Measurements from ENCODE around the gene EXOC6B.

The EXOC6B gene

DNA sequence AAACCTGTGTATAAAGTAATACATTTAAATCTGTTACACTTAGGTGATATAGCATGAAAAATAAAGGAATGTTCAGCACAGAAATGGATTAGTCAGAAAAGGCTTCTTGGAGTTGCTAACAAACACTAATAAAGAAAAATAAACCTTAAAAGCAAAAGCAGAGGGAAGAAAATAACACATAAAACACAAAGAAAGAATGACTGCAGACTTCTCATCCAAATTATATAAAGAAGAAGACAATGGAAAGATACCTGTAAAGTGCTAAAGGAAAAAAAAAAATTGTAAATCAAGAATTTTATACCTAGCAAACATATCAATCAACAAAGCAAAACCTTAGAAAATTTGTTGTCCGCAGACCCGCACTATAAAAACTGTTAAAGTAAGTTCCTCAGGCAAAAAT is 63.6 kb downstream of the EXOC6B start:
- H3K9ac ChIP-seq = no peak overlapping the region
- no peaks in the 10 kb centered on the region for H3K4me1 ChIP-seq
- H2AFZ ChIP-seq = no peak overlapping the region
- peaks cover 9% of the 10 kb centered on the region for H3K79me2 ChIP-seq
- H3K36me3 ChIP-seq (ENCODE audit: control insufficient read depth, insufficient read depth, low read length) = no peaks in the 10 kb centered on the region
- H3K27me3 ChIP-seq (ENCODE audit: control insufficient read depth, insufficient read depth, low read length) = no peaks in the 10 kb centered on the region
- H3K4me3 ChIP-seq (ENCODE audit: low read depth, low read length) = no peak overlapping the region
- H3K4me2 ChIP-seq (ENCODE audit: low read length) = no peak overlapping the region
- TF ChIP-seq, protein P1, sequence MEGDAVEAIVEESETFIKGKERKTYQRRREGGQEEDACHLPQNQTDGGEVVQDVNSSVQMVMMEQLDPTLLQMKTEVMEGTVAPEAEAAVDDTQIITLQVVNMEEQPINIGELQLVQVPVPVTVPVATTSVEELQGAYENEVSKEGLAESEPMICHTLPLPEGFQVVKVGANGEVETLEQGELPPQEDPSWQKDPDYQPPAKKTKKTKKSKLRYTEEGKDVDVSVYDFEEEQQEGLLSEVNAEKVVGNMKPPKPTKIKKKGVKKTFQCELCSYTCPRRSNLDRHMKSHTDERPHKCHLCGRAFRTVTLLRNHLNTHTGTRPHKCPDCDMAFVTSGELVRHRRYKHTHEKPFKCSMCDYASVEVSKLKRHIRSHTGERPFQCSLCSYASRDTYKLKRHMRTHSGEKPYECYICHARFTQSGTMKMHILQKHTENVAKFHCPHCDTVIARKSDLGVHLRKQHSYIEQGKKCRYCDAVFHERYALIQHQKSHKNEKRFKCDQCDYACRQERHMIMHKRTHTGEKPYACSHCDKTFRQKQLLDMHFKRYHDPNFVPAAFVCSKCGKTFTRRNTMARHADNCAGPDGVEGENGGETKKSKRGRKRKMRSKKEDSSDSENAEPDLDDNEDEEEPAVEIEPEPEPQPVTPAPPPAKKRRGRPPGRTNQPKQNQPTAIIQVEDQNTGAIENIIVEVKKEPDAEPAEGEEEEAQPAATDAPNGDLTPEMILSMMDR (IDR thresholded peaks at IDR 0.05) = no peak
- no peaks in the 10 kb centered on the region for H3K9me3 ChIP-seq (ENCODE audit: control insufficient read depth, low read length)
- no peak overlapping the region for H3K27ac ChIP-seq

DNA sequence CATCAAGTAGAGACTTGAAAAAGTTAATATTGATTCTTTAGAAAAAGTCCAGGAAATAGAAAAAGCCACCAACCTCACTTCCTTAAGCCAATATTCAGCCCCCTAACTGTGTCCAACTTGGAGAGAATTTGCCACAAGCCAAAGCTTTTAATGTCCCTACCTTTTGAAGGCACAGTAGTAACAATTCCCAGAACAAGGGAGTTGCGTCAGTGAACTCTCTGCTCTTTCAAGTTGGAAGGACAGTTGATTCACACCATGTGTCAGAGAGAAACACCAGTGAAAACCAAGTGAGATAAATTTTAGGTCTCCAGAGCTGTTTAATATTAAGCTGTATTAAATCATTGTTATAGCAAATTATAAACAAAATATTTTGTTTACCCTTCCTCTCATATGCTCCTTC is 66.1 kb downstream of the EXOC6B start:
- H3K27me3 ChIP-seq (ENCODE audit: control insufficient read depth, insufficient read depth, low read length) = no peaks in the 10 kb centered on the region
- H2AFZ ChIP-seq = no peak overlapping the region
- no peaks in the 10 kb centered on the region for H3K4me1 ChIP-seq
- no peak overlapping the region for H3K9ac ChIP-seq
- H3K79me2 ChIP-seq = peaks cover 3% of the 10 kb centered on the region
- H3K9me3 ChIP-seq (ENCODE audit: control insufficient read depth, low read length) = no peaks in the 10 kb centered on the region
- H3K4me2 ChIP-seq (ENCODE audit: low read length) = no peak overlapping the region
- H3K36me3 ChIP-seq (ENCODE audit: control insufficient read depth, insufficient read depth, low read length) = no peaks in the 10 kb centered on the region
- no peak overlapping the region for H3K27ac ChIP-seq
- TF ChIP-seq, protein P1 (IDR thresholded peaks at IDR 0.05) = no peak
- no peak overlapping the region for H3K4me3 ChIP-seq (ENCODE audit: low read depth, low read length)

DNA sequence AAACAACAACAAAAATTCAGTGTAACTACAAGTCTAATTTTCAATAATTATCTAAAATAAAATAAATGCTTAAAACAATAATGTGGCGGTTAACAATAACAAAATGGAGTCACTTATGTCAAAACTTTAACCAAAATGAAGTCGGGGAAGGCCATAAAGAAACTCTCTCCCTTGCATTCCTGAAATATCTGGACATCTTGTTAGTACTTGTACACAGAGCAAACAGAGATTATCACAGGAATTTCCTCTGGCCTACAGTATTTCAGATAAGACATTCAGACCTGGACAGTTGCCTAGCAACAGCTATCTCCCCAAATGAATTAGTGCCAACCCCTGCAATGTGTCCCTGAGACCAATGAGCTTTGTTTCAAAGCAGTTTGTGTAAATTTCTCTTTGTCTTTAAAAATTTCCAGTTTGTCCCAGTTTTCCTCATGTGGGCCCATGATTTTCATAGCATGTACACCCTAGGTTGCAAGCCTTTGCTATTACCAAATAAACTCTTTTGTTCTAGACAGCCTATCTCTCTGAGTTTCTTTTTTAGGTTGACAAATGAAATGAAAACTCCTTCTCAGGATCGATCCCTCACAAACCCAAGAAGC is 68.6 kb downstream of the EXOC6B start:
- TF ChIP-seq, protein P1 (IDR thresholded peaks at IDR 0.05) = no peak
- H3K79me2 ChIP-seq = peaks cover 8% of the 10 kb centered on the region
- no peak overlapping the region for H3K9ac ChIP-seq

DNA sequence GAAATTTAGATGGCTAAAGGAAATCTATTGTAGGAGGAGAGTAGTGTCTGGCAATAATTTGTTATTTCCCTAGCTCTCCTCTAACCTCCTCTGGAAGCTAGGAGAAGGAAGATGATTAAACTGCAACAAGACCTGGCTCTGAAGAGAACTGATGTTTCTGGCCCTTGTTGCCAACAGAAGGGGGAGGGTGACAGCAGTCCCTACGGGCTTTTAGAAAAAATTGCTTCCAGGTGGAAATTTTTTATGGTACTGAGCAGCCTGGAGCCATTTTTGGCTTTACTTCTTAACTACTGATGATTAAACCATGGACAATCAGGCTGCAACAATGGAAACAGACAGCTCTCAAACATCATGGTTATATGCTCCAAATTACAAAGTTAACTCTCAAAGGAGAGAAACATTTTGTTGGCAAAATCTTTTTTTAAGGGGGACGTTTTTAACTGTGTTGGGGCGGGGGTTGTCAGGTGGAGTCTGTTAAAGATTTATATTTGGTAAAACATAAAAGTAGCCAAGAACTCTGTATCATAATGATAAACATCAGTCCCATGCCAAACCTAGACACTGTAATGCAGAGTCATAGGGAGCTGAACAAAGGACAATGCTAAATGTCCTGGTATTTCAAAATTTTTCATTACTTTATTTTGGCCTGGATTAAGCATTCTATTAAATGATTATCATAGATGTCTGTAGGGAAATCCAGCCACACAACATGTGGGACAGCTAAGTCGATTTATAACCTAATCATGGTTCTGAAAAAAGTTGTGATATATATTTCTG is 70.0 kb downstream of the EXOC6B start:
- H3K4me1 ChIP-seq = no peaks in the 10 kb centered on the region
- H3K27me3 ChIP-seq (ENCODE audit: control insufficient read depth, insufficient read depth, low read length) = no peaks in the 10 kb centered on the region
- H3K36me3 ChIP-seq (ENCODE audit: control insufficient read depth, insufficient read depth, low read length) = no peaks in the 10 kb centered on the region
- H3K79me2 ChIP-seq = peaks cover 5% of the 10 kb centered on the region
- no peak overlapping the region for H3K9ac ChIP-seq
- H2AFZ ChIP-seq = no peak overlapping the region
- H3K9me3 ChIP-seq (ENCODE audit: control insufficient read depth, low read length) = no peaks in the 10 kb centered on the region
- H3K4me2 ChIP-seq (ENCODE audit: low read length) = no peak overlapping the region
- no peak overlapping the region for H3K4me3 ChIP-seq (ENCODE audit: low read depth, low read length)
- TF ChIP-seq, protein P1 (IDR thresholded peaks at IDR 0.05) = no peak
- H3K27ac ChIP-seq = no peak overlapping the region

More for the DNA sequence above, 68.6 kb downstream of the EXOC6B start:
- H3K27me3 ChIP-seq (ENCODE audit: control insufficient read depth, insufficient read depth, low read length) = no peaks in the 10 kb centered on the region
- H2AFZ ChIP-seq = no peak overlapping the region
- H3K9me3 ChIP-seq (ENCODE audit: control insufficient read depth, low read length) = no peaks in the 10 kb centered on the region
- H3K4me2 ChIP-seq (ENCODE audit: low read length) = peak overlapping the region; percentile 20
- no peak overlapping the region for H3K27ac ChIP-seq
- no peak overlapping the region for H3K4me3 ChIP-seq (ENCODE audit: low read depth, low read length)
- H3K36me3 ChIP-seq (ENCODE audit: control insufficient read depth, insufficient read depth, low read length) = no peaks in the 10 kb centered on the region
- no peaks in the 10 kb centered on the region for H3K4me1 ChIP-seq

All from parathyroid adenoma (tissue), 2 donors.